ENCODE measurements around the gene P2RY6.

Gene P2RY6

GRCh38 chr11:73347067-73347466, 74.9 kb downstream of the P2RY6 start:
- DNase-seq (ENCODE audit: low spot score), result no peak
- TF ChIP-seq CTCF (IDR thresholded peaks at IDR 0.05; ENCODE audit: extremely low read depth, insufficient read depth, missing control alignments), result no peak

More at GRCh38 chr11:73347067-73347466, 74.9 kb downstream of the P2RY6 start:
- in situ Hi-C loops (cut with MboI; ENCODE audit: low pct_unique_long_range_greater_than_20kb, low sequenced_read_pairs, unreplicated experiment), result no loop called here

All from GM13977 (cell line).